HG03469 (cell line): ENCODE data around the gene SAPCD1.
"Not testable (repeated sequence)": the region's sequence is repeated elsewhere in the genome, so short reads cannot be mapped to it uniquely, and the experiment has no call there.

ENCODE experiments used
- ATAC-seq: cut with Tn5 transposase; IDR thresholded peaks from one replicate; pipeline ENCODE4 v1.9.1; 2021; ENCODE audit warnings: mild to moderate bottlenecking, moderate library complexity, moderate number of reproducible peaks; ENCODE audit not compliant: unreplicated experiment

The SAPCD1 gene

GRCh38 chr6:31795616-31796298 is 33.3 kb downstream of the SAPCD1 start, which contains the start of gene VARS1:
TSS of gene VARS1 (minus strand) at chr6:31795752. CDS start at chr6:31795217, 535 bp downstream.
- peak; percentile 70 for ATAC-seq

- ATAC-seq: no peak
Observed at GRCh38 chr6:31796993-31797385, 34.5 kb downstream of the SAPCD1 start.

- ATAC-seq: no peak
Observed at GRCh38 chr6:31797588-31797987, 35.1 kb downstream of the SAPCD1 start.

GRCh38 chr6:31799781-31800180 is 37.3 kb downstream of the SAPCD1 start:
- ATAC-seq: no peak

DNA sequence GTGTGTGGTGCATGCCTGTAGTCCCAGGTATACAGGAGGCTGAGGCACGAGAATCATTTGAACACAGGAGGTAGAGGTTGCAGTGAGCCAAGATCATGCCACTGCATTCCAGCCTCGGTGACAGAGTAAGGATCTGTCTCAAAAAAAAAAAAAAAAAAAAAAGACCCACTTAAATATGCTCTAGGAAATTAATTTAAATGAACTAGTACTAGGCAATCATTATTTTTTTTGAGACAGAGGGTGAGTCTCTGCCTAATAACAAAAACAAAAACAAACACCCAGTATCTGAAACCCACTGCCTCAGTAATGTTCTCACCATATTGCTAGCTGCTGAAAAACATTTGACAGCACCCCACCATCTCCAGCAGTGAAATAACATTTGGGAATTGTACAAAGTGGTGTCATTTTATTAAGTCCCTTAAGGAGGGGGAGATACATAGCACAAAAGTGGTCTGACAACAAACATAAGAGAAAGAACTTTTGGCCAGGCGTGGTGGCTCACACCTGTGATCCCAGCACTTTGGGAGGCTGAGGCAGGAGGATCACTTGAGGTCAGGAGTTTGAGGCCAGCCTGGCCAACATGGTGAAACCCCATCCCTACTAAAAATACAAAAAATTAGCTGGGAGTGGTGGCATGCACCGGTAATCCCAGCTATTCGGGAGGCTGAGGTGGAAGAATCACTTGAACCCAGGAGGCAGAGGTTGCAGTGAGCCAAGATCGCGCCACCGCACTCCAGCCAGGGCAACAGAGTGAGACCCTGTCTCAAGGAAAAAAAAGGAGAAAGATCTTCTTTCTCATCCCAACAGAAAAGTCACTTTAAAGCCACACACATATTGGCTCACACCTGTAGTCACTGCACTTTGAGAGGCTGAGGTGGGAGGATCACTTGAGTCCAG is 38.8 kb downstream of the SAPCD1 start:
- ATAC-seq: not testable (repeated sequence)

DNA sequence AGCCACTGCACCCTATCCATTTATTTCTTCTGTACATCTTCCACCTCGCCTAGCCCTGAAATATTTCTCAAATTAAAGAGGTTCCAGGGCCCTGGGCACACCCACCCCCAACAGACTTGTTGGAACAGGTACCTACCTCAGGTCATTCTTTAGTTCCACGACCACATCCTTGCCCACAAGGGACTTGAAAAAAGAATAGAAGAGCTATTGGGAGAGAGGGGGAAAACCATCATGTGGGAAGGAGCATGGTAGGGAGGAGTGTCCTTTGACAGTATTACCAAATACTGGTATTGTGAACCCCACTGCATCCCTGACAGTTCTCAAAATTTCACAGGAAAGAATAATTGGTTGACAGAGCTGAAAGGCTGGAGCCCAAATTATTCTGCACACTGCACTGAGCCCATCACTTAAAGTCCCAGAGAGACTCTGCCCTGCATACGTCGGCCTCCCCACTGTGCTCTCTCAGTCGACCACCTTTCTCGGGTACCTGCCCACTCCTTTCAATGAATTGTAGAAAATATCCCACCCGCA is 43.5 kb downstream of the SAPCD1 start:
- no peak for ATAC-seq

GRCh38 chr6:31806470-31807272 is 44.2 kb downstream of the SAPCD1 start, which contains the start of gene LSM2:
TSS of gene LSM2 (minus strand) at chr6:31806966. CDS start at chr6:31806757, 209 bp downstream.
- peak; percentile 72 for ATAC-seq

- ATAC-seq: not testable (repeated sequence)
Observed at GRCh38 chr6:31808599-31808998, 46.1 kb downstream of the SAPCD1 start.

- ATAC-seq: no peak
Observed at GRCh38 chr6:31811645-31812044, 49.2 kb downstream of the SAPCD1 start.

DNA sequence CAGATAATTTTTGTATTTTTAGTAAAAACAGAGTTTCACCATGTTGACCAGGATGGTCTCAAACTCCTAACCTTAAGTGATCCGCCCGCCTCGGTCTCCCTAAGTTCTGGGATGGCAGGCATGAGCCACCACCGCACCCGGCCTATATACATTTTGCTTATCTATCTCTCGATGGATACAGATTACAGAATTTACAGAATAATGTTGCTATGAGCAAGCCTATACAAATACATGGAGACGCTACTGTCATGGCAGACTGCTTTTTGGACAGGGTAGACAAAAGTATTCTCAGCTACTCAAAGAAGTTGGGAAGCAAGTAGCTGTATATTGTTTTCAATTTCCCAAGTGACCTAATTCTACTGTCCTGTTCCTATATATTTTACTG is 51.0 kb downstream of the SAPCD1 start:
- ATAC-seq: no peak
